ENCODE results near the gene SPPL2C. TPM values are rescaled to one million over a fixed set of nuclear protein-coding genes. Genes with fewer than 3 reads are reported as not detected.

The SPPL2C gene
- total RNA-seq, 2 donors from 2014 or later: not detected

DNA sequence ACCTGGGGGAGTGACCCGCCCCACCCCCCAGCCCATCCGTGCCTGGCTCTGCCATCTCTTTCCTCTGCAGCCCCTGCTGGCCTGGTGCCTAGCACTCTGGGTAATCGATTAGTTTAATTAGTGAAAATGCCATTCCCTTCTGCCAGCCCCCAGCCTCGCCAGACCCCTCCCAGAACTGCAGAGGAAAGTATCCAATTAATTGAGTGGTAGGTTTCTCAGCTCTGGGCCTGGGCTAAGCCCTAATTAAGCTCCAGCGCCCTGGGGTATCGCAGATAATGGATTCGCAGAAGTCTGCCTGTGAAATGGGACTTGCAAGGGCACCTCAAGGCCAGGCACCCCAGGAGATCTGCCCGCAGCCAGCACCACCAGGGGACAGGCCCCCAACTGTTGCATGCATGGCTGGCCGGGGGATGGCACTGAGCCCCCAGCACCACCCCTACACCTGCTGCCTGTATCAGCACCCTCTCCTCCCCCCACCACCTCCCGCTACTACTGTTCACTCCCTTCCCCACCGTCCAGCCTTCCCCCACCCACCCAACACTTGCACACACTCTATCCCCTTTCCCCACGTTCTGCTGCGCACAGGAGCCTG lies 19.7 kb upstream of the SPPL2C start:
- no peak overlapping the region for H3K27ac Mint-ChIP-seq
- no peak for DNase-seq (ENCODE audit: low spot score in 2 of 2)
- no peaks in the 10 kb centered on the region for H3K9me3 Mint-ChIP-seq
- no peaks in the 10 kb centered on the region for H3K36me3 Mint-ChIP-seq
- ATAC-seq: no peak

DNA sequence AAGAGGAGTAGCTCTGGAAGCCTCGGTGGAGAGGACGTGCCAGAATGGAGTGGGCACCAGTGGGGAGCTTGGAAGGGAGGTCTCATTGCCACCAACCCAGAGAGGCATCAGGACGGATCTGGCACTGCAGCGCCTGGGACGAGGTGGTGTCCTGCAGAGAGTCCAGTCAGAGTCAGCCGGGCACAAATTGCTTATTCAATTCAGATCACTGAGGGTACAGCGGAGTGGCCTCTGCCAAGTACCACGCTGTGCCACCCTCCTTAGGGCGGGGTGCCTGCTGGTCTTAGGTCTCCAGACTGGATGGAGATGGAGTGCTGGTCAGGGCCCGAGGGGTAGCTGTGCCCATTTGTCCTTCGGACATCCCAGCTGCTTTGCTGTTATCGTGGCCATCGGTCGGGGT lies 18.9 kb upstream of the SPPL2C start:
- Mint-ChIP-seq H3K36me3 (no peaks in the 10 kb centered on the region), H3K9me3 (no peaks in the 10 kb centered on the region), H3K27ac (no peak overlapping the region)
- DNase-seq (ENCODE audit: low spot score in 2 of 2) (no peak), ATAC-seq (no peak)

DNA sequence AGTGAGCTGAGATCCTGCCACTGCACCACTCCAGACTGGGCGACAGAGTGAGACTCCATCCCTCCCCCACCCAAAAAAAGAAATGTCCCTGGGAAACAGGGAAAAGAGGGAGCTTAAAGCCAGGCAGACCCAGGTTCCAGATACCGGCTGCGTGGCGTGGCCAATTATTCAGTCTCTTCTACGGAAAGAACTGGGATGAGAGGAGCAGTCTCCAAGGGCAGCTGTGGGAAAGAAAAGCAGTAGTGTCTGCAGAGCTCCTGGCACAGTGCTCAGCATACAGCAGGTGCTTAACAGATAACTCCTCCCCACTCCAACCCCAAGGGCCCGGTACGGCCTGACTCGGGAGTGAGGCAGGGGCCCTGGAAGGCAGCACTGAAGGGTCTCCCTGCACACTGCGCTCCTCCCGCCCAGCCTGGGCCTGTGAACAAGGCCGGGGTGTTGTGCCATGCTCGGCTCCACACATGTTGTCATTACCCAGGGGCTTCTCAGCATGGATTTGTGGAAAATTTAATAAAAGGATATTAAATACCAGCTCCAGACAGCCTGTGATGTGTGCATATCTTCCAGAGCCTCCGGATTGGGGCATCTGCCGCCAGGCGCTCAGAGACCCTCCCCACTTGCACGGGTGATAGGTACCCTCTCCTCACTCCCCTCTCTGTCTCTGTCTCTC lies 17.6 kb upstream of the SPPL2C start:
- ATAC-seq (no peak), DNase-seq (ENCODE audit: low spot score in 2 of 2) (no peak)
- H3K9me3 Mint-ChIP-seq: no peaks in the 10 kb centered on the region
- no peak overlapping the region for H3K27ac Mint-ChIP-seq
- H3K36me3 Mint-ChIP-seq: no peaks in the 10 kb centered on the region

DNA sequence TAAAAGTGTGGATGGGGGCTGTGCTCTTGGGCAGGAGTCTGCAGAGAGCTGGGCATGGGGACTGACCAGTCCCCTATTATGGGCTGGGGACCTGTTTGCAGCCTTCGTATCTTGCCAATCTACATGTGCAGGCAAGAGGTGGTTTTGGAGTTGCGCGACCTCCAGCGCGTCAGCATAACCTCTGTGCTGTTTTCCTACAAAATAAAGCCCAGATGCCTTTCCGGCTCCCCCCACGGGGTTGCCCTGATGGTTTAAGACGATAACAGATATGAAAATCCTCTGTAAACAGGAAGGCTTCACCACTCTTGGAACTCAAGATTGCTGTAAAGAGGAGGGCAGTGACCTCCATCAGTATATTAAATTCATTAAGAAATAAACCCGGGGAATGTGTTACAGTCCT lies 16.5 kb upstream of the SPPL2C start:
- DNase-seq (ENCODE audit: low spot score in 2 of 2) (no peak), ATAC-seq (no peak)
- no peak overlapping the region for H3K27ac Mint-ChIP-seq
- H3K9me3 Mint-ChIP-seq: no peaks in the 10 kb centered on the region
- H3K36me3 Mint-ChIP-seq: no peaks in the 10 kb centered on the region

DNA sequence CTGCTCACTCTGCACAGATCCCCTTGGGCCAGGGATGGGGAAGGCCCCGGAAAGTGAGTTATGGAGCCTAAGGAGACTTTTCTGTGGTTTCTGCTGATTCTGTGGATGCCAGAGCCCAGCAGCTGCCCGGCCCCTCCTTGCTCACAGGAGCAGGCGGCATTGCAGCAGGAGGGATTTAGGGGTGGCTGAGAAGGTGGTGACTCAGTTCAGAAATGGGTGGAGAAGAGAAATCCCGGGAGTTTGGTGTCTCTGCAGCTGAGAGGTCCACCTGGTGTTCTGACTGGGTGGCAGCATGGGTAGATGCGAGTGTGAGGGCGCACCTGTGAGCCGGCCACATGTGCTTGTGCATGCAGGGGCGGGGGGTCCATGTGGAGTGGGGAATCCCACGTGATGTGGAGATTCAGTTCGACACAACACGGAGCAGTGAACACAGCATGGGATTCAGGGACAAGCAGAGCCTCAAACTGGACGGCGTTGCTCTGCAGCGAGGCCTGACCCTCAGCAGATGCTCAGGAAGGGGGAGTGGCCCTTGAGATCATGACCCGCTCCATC lies 16.0 kb upstream of the SPPL2C start:
- no peaks in the 10 kb centered on the region for H3K9me3 Mint-ChIP-seq
- ATAC-seq (no peak), DNase-seq (ENCODE audit: low spot score in 2 of 2) (no peak)
- no peaks in the 10 kb centered on the region for H3K36me3 Mint-ChIP-seq
- peak overlapping the region in 1 of 2 donors; percentile 60 for H3K27ac Mint-ChIP-seq

DNA sequence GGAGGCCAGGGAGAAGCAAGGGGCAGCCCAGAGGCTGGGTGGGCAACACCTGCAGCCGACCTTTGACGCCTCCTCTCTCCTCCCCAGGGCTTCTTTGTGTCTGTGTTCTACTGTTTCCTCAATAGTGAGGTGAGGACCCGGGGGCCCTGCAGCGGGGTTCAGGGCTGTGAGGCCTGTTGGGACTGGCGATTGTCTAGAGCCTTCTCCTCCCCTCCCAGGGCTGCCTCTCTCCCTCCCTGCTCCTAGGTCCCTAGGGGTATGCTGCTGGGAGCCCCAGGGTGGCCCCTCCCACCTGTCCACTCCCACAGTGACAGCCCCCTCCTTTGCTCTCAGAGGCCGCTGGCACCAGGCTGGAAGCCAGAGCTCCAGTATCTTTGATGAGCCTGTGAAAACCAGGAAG lies 10.8 kb upstream of the SPPL2C start:
- Mint-ChIP-seq H3K36me3 (no peaks in the 10 kb centered on the region), H3K9me3 (no peaks in the 10 kb centered on the region), H3K27ac (peak overlapping the region in 1 of 2 donors; percentile 50)
- DNase-seq (ENCODE audit: low spot score in 2 of 2) (no peak), ATAC-seq (no peak)

DNA sequence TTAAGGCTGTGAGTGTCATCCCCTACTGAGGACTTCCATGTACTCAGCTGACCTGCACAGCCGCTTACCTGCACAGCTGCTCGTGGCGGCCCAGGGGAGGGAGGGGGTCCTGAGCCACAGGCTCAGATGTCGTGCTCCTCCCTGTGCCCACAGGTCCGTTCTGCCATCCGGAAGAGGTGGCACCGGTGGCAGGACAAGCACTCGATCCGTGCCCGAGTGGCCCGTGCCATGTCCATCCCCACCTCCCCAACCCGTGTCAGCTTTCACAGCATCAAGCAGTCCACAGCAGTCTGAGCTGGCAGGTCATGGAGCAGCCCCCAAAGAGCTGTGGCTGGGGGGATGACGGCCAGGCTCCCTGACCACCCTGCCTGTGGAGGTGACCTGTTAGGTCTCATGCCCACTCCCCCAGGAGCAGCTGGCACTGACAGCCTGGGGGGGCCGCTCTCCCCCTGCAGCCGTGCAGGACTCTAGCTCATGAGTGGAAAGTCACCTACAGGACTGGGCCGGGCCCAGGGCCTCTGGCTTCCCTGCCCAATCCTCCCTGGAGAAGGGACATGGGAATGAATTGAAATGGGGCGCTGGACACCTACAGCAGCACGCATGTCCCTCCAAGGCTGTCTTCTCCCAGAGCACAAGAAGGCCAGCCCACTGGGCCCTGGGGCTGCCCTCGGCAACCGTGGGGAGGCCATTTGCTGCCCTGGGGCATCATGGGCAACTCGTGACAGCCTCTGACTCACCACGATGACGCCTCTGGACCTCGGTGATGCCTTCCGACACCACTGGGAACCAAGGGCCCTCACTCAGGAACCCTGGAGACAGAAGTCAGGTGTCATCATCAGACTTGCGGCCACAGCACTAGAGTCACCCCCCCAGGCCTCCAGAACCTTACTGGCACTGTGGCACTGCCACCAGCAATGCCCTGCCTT lies 9.9 kb upstream of the SPPL2C start:
- H3K27ac Mint-ChIP-seq: peak overlapping the region in 1 of 2 donors; percentile 50
- no peaks in the 10 kb centered on the region for H3K36me3 Mint-ChIP-seq

DNA sequence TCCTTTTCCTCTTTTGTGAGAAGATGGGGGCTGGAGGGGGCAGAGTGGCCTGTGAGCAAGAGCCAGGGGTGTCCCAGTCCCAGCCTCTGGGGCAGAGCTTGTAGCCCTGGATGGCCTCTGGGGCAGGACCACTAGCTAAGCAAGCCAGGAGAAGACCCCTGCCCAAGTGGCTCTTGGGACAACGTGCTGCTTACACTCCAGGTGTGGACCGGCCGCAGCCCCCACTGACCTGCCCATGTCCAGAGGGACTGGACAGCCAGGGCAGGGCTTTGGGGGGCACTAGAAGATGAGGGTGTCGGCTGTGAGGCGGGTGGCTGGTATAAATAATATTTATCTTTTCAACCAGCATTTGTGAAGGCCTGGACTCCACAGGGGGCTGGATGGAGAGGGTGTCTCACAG lies 9.2 kb upstream of the SPPL2C start:
- ATAC-seq (no peak), DNase-seq (ENCODE audit: low spot score in 2 of 2) (no peak)
- Mint-ChIP-seq H3K36me3 (no peaks in the 10 kb centered on the region), H3K9me3 (no peaks in the 10 kb centered on the region), H3K27ac (no peak overlapping the region)

More for the DNA sequence above, 9.9 kb upstream of the SPPL2C start:
- ATAC-seq (no peak), DNase-seq (ENCODE audit: low spot score in 2 of 2) (no peak)
- H3K9me3 Mint-ChIP-seq: no peaks in the 10 kb centered on the region

DNA sequence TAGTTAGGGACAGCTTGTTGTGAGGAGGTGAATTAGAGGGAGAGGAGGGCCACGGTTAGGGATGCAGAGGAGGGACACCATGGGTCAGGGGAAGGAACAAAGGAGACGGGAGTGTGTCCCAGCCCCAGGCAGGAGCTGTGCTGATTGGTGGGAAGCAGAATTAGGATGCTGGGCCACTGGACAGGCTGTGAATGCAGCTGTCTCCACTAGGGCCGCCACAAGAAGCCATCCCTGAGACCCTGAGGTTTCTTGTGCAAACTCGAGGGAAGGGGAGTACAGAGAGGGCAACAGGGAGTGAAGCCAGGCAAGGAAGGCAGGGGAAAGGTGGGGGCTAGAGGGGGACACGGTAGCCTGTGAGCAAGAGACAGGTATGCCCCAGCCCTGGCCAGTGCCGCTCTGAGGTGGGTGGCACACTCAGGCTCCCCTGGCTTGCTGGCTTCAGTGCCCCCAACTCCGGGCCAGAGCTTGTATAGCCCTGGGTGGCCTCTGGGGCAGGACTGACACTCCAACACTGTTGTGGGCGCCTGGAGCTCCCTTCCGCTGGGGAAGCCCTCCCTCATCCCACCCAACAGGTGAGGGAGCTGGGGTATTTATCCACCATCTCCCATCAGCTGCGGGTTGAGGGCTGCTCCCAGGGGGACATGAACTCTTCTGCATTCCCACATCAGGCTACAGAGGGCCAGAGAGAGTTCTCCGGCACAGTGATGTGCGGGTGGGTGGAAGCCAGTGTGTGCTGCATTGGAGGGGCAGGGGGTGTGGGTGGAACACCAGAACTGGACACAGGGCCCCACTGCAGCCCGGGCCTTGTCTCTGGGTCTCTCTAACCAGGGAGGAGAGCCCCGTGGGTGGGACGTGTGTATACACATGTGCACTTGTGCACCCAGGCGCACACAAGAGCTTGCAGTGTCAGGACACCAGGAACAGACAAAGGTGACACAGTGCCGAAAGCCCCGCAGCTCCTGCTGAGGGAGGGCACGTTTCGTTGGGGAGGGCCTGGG lies 8.3 kb upstream of the SPPL2C start:
- ATAC-seq: no peak
- Mint-ChIP-seq H3K27ac (no peak overlapping the region), H3K36me3 (no peaks in the 10 kb centered on the region), H3K9me3 (no peaks in the 10 kb centered on the region)
- no peak for DNase-seq (ENCODE audit: low spot score in 2 of 2)

DNA sequence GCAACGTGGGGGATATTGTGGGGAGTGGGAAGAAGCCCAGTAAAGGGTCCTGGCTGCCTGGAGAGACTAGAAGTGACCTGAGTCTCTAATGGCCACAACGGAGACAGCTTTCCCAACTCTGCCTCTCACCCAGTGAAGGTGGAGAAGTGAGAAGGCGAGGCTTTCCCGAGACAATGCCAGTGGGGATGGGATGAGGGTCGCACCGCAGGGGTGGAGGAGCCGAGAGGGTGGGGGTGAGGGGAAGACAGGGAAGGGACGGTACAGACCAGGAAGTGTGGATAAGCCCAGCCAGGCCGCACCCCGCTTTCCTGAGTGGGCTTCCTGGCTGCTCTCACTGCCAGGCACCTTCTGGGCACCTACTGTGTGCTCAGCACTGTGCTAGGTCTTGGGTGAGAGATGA lies 7.5 kb upstream of the SPPL2C start:
- Mint-ChIP-seq H3K9me3 (no peaks in the 10 kb centered on the region), H3K36me3 (no peaks in the 10 kb centered on the region), H3K27ac (no peak overlapping the region)
- DNase-seq (ENCODE audit: low spot score in 2 of 2): no peak
- no peak for ATAC-seq

DNA sequence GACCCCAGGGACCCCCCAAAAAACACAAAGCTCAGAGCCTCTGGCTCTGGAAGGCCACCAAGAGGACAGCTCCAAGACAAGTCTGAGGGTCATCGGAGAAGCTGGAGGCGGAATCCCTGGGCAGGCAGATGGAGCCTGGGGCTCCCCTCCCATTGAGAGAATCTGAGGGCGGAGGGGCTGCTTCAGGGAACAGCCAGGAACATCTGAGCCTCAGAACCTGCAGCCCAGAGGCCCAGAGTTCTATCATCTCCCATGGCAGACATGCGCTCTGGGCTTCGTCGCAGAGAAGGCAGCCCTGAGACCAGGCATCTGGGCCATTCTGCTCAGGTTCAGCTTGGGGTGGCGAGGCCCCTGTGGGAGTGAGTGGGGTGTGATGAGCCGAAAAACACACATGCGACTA lies 7.1 kb upstream of the SPPL2C start:
- Mint-ChIP-seq H3K9me3 (no peaks in the 10 kb centered on the region), H3K36me3 (no peaks in the 10 kb centered on the region), H3K27ac (no peak overlapping the region)
- no peak for DNase-seq (ENCODE audit: low spot score in 2 of 2)
- no peak for ATAC-seq

DNA sequence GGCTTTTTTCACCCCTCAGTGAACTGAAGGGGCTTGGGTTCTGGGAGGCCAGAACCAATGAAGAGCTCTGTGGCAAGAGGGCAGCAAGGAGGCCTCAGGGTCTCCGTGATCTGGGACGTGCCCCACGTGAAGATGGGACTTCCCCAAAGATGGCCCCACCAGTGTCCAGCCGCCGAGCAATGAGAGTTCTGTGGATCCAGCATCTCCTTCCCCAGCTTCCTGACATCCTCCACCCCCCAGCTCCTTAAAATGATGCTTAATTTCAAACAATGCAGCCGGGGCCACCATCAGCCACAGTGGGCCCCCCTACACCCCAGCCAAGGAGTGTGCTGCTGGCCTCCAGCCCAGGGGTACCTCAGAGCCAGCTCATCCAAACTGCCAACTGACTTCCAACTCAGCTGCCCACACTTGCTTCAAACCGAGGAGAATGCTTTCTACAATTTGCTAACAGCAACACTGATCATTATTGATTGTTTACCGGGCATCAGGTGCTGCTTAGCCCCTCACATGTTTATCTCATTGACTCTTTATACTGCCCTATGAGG lies 5.9 kb upstream of the SPPL2C start:
- no peak for ATAC-seq
- H3K9me3 Mint-ChIP-seq: no peaks in the 10 kb centered on the region
- H3K27ac Mint-ChIP-seq: peak overlapping the region in 1 of 2 donors; percentile 29
- DNase-seq (ENCODE audit: low spot score in 2 of 2): no peak
- H3K36me3 Mint-ChIP-seq: no peaks in the 10 kb centered on the region

DNA sequence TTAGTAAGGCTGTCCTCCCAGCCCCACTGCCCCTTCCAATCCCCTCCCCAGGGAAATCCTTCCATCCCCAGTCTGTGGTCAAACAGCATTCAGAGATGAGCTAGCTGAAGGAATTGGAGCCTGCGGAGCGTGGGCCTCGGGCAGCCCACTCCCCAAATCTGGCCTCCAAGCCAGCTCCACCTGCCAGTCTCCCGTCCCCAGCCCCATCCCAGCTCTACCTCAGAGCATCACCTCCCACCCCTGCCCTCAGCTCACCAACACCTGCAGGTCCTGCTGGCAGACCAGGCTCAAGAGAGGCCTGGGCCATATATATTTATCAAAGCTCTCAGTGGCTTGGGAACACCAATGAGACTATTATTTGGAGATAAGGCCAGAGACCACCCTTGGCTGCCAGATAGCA lies 5.2 kb upstream of the SPPL2C start:
- Mint-ChIP-seq H3K9me3 (no peaks in the 10 kb centered on the region), H3K27ac (no peak overlapping the region), H3K36me3 (no peaks in the 10 kb centered on the region)
- DNase-seq (ENCODE audit: low spot score in 2 of 2) (no peak), ATAC-seq (no peak)

DNA sequence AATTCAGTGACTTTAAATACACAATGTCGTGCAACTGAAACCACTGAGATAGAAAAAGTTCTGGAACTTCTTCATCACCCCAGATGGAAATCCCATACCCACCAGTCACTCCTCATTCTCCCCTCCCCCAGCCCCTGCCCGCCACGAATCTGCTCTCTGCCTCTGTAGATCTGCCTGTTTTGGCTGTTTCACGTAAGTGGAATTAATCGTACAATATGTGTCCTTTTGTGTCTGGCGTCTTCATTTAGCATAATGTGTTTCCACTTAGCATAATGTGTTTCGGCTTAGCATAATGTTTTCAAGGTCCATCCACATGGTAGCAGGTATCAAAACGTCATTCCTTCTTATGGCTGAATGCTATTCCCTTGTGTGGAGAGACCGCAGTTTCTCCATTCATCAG lies 3.5 kb upstream of the SPPL2C start:
- DNase-seq (ENCODE audit: low spot score in 2 of 2) (no peak), ATAC-seq (no peak)
- no peak overlapping the region for H3K27ac Mint-ChIP-seq
- no peaks in the 10 kb centered on the region for H3K9me3 Mint-ChIP-seq
- H3K36me3 Mint-ChIP-seq: no peaks in the 10 kb centered on the region

DNA sequence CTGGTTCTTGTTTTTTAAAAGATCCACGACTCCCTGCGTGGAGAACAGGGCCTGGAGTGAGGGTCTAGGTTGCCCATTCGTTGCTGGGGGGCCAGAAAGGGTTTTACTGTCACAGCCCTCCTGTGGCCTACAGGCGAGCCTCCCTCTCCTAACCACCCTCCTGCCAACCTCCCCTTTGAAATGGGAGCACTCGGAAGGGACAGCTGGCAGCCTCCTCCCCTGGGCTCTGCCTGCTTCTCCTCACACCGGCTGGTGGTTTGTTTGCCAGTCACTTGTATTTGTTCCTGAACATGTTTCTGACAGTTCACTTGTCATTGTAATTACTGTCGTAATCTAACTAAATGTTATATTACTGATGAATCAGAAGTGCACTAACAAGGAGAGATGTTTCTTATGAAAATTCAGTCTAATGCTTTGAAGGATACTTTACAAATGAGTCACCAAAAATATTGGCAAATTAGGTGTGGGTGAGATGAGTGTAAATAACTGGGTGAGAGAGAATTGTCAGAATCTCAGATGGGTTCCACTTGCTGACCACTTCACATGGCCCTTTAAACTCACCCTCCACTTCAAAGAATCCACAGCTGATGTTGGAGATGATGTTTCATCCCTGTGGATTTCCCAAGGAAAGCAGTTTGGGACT lies 2.7 kb upstream of the SPPL2C start:
- Mint-ChIP-seq H3K9me3 (no peaks in the 10 kb centered on the region), H3K27ac (no peak overlapping the region), H3K36me3 (no peaks in the 10 kb centered on the region)
- DNase-seq (ENCODE audit: low spot score in 2 of 2) (no peak), ATAC-seq (no peak)

DNA sequence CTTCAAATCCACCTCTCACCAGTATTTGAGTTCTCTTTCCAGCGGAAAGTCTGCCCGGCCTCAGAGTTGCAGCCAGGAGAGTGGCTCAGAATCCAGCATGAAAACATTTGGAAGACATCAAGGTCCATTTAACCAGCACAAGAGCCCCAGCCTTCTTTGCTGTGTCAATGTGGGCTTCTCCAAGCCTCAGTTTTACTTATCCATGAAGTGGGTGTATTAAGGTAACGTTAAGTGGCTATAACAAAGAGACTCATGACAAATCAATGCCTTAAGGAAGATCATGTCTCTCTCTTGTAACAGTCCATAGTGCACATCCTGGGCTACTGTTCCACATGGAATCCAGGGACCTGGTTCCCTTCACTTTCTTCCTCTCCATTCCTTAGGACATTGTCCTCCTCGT lies 959 bp upstream of the SPPL2C start:
- Mint-ChIP-seq H3K9me3 (no peaks in the 10 kb centered on the region), H3K36me3 (no peaks in the 10 kb centered on the region), H3K27ac (no peak overlapping the region)
- ATAC-seq (no peak), DNase-seq (ENCODE audit: low spot score in 2 of 2) (no peak)

Data from activated naive CD4-positive, alpha-beta T cell treated with anti-CD3 and anti-CD28 coated beads, Interleukin-2, amount 50 U/mL, for 72 hours (primary cell).